Measurements from ENCODE around the gene SRSF1. TPM values are rescaled to one million over a fixed set of nuclear protein-coding genes. Genes with fewer than 3 reads are reported as not detected.

Gene SRSF1
- total RNA-seq, 1 experiment from 2014 or later: 381 TPM

GRCh38 chr17:57987581-57988300 lies 19.3 kb downstream of the SRSF1 start, which contains the start of gene VEZF1:
TSS of gene VEZF1 (minus strand) at chr17:57988254. CDS start at chr17:57988111, 143 bp downstream.
- H3K4me1 Mint-ChIP-seq (ENCODE audit: insufficient read depth, unreplicated experiment): peaks cover 34% of the 10 kb centered on the region
- CTCF ChIA-PET: interaction anchor here (3.4 to 15.6 kb wide), 3 partner anchors 12 to 133 kb away, joined by 21 to 418 read pairs (median 31); partner anchors contain the start of gene MRPS23
- intact Hi-C loops (cut with micrococcal nuclease): loop anchor here (2.0 kb wide), 3 partner anchors 39 to 129 kb away; no protein-coding TSS in a partner anchor

GRCh38 chr17:57986841-57987580 lies 20.0 kb downstream of the SRSF1 start:
- H3K4me1 Mint-ChIP-seq (ENCODE audit: insufficient read depth, unreplicated experiment): peaks cover 41% of the 10 kb centered on the region
- peaks cover 38% of the 10 kb centered on the region for H3K36me3 Mint-ChIP-seq (ENCODE audit: insufficient read depth, unreplicated experiment)
- no peaks in the 10 kb centered on the region for H3K27me3 Mint-ChIP-seq (ENCODE audit: insufficient read depth, unreplicated experiment)
- intact Hi-C loops (cut with micrococcal nuclease): loop anchor here (1.0 to 2.0 kb wide), 3 partner anchors 38 to 128 kb away; no protein-coding TSS in a partner anchor
- peak overlapping the region; percentile 99 for H3K4me3 Mint-ChIP-seq (ENCODE audit: unreplicated experiment)
- CTCF ChIA-PET: interaction anchor here (0.6 to 3.4 kb wide), 17 partner anchors 10 to 137 kb away, joined by 3 to 31 read pairs (median 4); partner anchors contain the start of genes CUEDC1 and MRPS23
- BruUV-seq (replicated peaks): no TSS peak
- POLR2A ChIA-PET: interaction anchor here (0.7 to 3.8 kb wide), 31 partner anchors 11 to 1006 kb away, joined by 3 to 55 read pairs (median 10); partner anchors contain the start of genes AKAP1, CUEDC1, MRPS23 and RNF43
- no peaks in the 10 kb centered on the region for H3K9me3 Mint-ChIP-seq (ENCODE audit: unreplicated experiment)
- H3K27ac Mint-ChIP-seq (ENCODE audit: low read depth, unreplicated experiment): peak overlapping the region; percentile 95
- DNase-seq (ENCODE audit: unreplicated experiment): peak; percentile 56
- no peak for TF ChIP-seq CTCF (IDR thresholded peaks at IDR 0.05; ENCODE audit: unreplicated experiment)

More at GRCh38 chr17:57987581-57988300, 19.3 kb downstream of the SRSF1 start, which contains the start of gene VEZF1:
- Mint-ChIP-seq H3K4me3 (ENCODE audit: unreplicated experiment) (peak within 1 kb of the TSS; percentile 99), H3K9me3 (ENCODE audit: unreplicated experiment) (no peaks in the 10 kb centered on the region), H3K36me3 (ENCODE audit: insufficient read depth, unreplicated experiment) (peaks cover 30% of the 10 kb centered on the region), H3K27ac (ENCODE audit: low read depth, unreplicated experiment) (peak within 1 kb of the TSS; percentile 95), H3K27me3 (ENCODE audit: insufficient read depth, unreplicated experiment) (no peaks in the 10 kb centered on the region)
- POLR2A ChIA-PET: interaction anchor here (0.8 to 3.6 kb wide), 23 partner anchors 10 to 428 kb away, joined by 3 to 62 read pairs (median 13); partner anchors contain the start of genes CUEDC1, MRPS23 and SRSF1
- no TSS peak for BruUV-seq (replicated peaks)
- TF ChIP-seq CTCF (IDR thresholded peaks at IDR 0.05; ENCODE audit: unreplicated experiment): no peak
- DNase-seq (ENCODE audit: unreplicated experiment): peak; percentile 66

DNA sequence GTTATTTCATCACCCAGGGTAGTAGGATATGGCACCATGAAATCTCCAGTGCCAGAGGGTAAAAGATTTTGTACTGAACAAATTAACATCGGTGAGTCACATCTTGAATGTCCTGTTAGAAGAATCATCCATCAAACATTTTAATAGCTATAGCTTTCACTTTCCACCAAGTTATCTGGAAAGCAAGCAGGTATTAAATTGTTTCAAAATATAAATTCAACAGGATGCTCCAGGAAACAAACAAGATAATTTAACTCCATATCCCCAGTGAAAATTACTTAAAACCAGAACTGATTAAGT lies 21.4 kb downstream of the SRSF1 start:
- DNase-seq (ENCODE audit: unreplicated experiment): peak; percentile 88
- H3K27me3 Mint-ChIP-seq (ENCODE audit: insufficient read depth, unreplicated experiment): no peaks in the 10 kb centered on the region
- CTCF ChIA-PET: interaction anchor here (0.6 to 3.4 kb wide), 20 partner anchors 10 to 137 kb away, joined by 3 to 31 read pairs (median 4); partner anchors contain the start of genes CUEDC1 and MRPS23
- POLR2A ChIA-PET: interaction anchor here (0.8 to 3.8 kb wide), 28 partner anchors 9 to 1004 kb away, joined by 3 to 55 read pairs (median 12); partner anchors contain the start of genes AKAP1, CUEDC1, MRPS23 and RNF43
- intact Hi-C loops (cut with micrococcal nuclease): loop anchor here (2.0 kb wide), 1 partner anchor 31 kb away; the partner anchor contains the start of gene CUEDC1
- H3K4me1 Mint-ChIP-seq (ENCODE audit: insufficient read depth, unreplicated experiment): peaks cover 46% of the 10 kb centered on the region
- H3K27ac Mint-ChIP-seq (ENCODE audit: low read depth, unreplicated experiment): peak overlapping the region; percentile 87
- H3K9me3 Mint-ChIP-seq (ENCODE audit: unreplicated experiment): no peaks in the 10 kb centered on the region
- peaks cover 51% of the 10 kb centered on the region for H3K36me3 Mint-ChIP-seq (ENCODE audit: insufficient read depth, unreplicated experiment)
- TF ChIP-seq CTCF (IDR thresholded peaks at IDR 0.05; ENCODE audit: unreplicated experiment): no peak
- peak overlapping the region; percentile 99 for H3K4me3 Mint-ChIP-seq (ENCODE audit: unreplicated experiment)
- no TSS peak for BruUV-seq (replicated peaks)
